ENCODE data around the gene RALGDS.

RALGDS gene

DNA sequence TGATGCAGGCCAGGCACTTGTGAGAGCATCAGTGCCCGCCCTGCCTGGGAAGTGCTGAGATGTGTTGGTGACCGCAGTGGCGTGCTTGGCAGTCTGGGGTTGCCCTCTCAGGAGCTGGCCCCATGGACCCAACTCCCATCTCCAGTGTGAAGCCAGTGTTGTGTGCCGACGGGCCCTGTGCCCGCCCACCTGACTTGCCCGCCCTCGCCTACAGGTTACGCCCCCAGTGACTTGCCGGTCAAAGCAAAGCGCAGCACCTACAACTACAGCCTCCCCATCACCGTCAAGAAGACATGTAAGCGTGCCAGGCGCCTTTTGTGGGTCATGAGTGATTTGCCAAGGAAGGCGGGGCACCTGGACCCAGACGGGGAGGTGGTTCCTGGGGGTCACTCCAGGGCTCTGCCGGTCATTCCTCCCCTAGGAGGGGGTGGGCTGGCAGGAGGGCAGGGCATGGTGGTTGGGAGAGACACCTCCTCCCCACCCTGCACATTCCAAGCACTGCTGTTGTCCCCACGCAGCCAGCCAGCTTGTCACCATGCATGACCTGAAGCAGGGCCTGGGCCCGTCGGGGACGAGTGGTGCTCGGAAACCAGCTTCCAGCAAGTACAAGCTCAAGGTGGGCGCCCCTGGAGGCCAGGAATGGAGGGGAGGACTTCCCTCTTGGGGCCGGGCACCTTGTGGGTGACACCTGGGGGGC, 66.7 kb downstream of the RALGDS start:
- peak; percentile 8; the same call in 1 of the 2 replicates for TF ChIP-seq SP2 (tag by site-specific recombination; IDR thresholded peaks at IDR 0.05)
- TF ChIP-seq EGR2 (tag by site-specific recombination; IDR thresholded peaks at IDR 0.05; ENCODE audit: low read depth), result peak; percentile 39; the same call in 1 of the 2 replicates
- TF ChIP-seq TCF7L2 (IDR thresholded peaks at IDR 0.05; ENCODE audit: borderline replicate concordance, low read depth, low read length), result no peak
- Histone ChIP-seq H3K4me1 (ENCODE audit: control insufficient read depth, insufficient read depth, low read length) (no peaks in the 10 kb centered on the region), H3K4me3 (ENCODE audit: low read depth, low read length) (no peak overlapping the region), H3K27ac (ENCODE audit: extremely low read depth, low read depth, low read length) (no peak overlapping the region), H3K36me3 (ENCODE audit: control insufficient read depth in 2 of 2, insufficient read depth in 1 of 2, low read length in 2 of 2) (peaks cover 0 to 87% of the 10 kb centered on the region in 2 experiments; a peak in 2 of 3 replicates), H3K9me3 (ENCODE audit: control insufficient read depth, insufficient read depth, low read depth, low read length) (no peaks in the 10 kb centered on the region)
- CTCF ChIA-PET, result interaction anchor here (0.6 to 1.7 kb wide), 4 partner anchors 32 to 93 kb away, joined by 3 to 7 read pairs (median 4); no protein-coding TSS in a partner anchor
- POLR2A ChIA-PET, result no interaction called here

DNA sequence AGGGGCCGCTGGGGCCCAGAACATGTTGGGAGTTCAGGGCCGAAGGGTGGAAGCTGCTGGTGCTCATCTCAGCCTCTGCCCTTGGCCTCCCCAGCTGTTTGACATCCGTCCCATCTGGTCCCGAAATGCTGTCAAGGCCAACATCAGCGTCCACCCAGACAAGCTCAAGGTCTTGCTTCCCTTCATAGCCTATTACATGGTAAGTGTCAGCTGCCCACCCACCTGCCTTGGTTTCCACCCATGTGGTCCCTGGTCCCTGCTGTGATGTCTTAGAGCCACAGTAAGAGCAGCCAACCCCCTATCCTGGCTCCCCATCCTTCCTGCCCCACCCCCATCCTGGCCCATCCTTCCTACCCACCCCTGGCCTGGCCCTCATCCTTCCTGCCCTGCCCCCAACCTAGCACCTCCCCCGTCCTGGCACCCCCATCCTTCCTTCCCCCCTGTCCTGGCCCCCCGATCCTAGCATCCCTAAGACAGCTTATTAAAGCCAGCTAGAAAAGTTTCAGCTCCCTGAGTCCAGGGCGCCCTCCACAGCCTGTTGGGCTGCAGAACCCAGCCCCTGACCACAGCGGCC, 69.0 kb downstream of the RALGDS start:
- H3K27ac ChIP-seq (ENCODE audit: extremely low read depth, low read depth, low read length), result no peak overlapping the region
- peaks cover 0 to 87% of the 10 kb centered on the region in 2 experiments; a peak in 2 of 3 replicates for H3K36me3 ChIP-seq (ENCODE audit: control insufficient read depth in 2 of 2, insufficient read depth in 1 of 2, low read length in 2 of 2)
- no peaks in the 10 kb centered on the region for H3K4me1 ChIP-seq (ENCODE audit: control insufficient read depth, insufficient read depth, low read length)
- ChIA-PET CTCF (interaction anchor here (0.7 to 1.4 kb wide), 3 partner anchors 30 to 92 kb away, joined by 4 to 5 read pairs (median 4); no protein-coding TSS in a partner anchor), POLR2A (interaction anchor here (3.3 kb wide), 1 partner anchor 21 kb away, joined by 10 read pairs; the partner anchor contains the start of gene GTF3C5)
- H3K9me3 ChIP-seq (ENCODE audit: control insufficient read depth, insufficient read depth, low read depth, low read length), result no peaks in the 10 kb centered on the region
- no peak overlapping the region for H3K4me3 ChIP-seq (ENCODE audit: low read depth, low read length)
- TF ChIP-seq ZNF544 (tag by site-specific recombination; IDR thresholded peaks at IDR 0.05), result no peak
- no peak for TF ChIP-seq ZNF830 (tag by site-specific recombination; IDR thresholded peaks at IDR 0.05; ENCODE audit: low read depth)
- TF ChIP-seq, protein P1, sequence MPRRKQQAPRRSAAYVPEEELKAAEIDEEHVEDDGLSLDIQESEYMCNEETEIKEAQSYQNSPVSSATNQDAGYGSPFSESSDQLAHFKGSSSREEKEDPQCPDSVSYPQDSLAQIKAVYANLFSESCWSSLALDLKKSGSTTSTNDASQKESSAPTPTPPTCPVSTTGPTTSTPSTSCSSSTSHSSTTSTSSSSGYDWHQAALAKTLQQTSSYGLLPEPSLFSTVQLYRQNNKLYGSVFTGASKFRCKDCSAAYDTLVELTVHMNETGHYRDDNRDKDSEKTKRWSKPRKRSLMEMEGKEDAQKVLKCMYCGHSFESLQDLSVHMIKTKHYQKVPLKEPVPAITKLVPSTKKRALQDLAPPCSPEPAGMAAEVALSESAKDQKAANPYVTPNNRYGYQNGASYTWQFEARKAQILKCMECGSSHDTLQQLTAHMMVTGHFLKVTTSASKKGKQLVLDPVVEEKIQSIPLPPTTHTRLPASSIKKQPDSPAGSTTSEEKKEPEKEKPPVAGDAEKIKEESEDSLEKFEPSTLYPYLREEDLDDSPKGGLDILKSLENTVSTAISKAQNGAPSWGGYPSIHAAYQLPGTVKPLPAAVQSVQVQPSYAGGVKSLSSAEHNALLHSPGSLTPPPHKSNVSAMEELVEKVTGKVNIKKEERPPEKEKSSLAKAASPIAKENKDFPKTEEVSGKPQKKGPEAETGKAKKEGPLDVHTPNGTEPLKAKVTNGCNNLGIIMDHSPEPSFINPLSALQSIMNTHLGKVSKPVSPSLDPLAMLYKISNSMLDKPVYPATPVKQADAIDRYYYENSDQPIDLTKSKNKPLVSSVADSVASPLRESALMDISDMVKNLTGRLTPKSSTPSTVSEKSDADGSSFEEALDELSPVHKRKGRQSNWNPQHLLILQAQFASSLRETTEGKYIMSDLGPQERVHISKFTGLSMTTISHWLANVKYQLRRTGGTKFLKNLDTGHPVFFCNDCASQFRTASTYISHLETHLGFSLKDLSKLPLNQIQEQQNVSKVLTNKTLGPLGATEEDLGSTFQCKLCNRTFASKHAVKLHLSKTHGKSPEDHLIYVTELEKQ (tag by site-specific recombination; IDR thresholded peaks at IDR 0.05; ENCODE audit: borderline replicate concordance), result no peak
- no peak for TF ChIP-seq SP3 (tag by site-specific recombination; IDR thresholded peaks at IDR 0.05)
- no peak for TF ChIP-seq ZNF311 (tag by site-specific recombination; IDR thresholded peaks at IDR 0.05; ENCODE audit: borderline replicate concordance)
- no peak for TF ChIP-seq ZNF174 (tag by site-specific recombination; IDR thresholded peaks at IDR 0.05)
- TF ChIP-seq ZNF529 (tag by site-specific recombination; IDR thresholded peaks at IDR 0.05; ENCODE audit: insufficient replicate concordance), result no peak
- TF ChIP-seq, protein P2, sequence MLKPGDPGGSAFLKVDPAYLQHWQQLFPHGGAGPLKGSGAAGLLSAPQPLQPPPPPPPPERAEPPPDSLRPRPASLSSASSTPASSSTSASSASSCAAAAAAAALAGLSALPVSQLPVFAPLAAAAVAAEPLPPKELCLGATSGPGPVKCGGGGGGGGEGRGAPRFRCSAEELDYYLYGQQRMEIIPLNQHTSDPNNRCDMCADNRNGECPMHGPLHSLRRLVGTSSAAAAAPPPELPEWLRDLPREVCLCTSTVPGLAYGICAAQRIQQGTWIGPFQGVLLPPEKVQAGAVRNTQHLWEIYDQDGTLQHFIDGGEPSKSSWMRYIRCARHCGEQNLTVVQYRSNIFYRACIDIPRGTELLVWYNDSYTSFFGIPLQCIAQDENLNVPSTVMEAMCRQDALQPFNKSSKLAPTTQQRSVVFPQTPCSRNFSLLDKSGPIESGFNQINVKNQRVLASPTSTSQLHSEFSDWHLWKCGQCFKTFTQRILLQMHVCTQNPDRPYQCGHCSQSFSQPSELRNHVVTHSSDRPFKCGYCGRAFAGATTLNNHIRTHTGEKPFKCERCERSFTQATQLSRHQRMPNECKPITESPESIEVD (tag by site-specific recombination; IDR thresholded peaks at IDR 0.05), result no peak
- no peak for TF ChIP-seq ZNF274 (IDR thresholded peaks at IDR 0.05; ENCODE audit: low read length)
- no peak for TF ChIP-seq ZNF274 (tag by site-specific recombination; IDR thresholded peaks at IDR 0.05; ENCODE audit: borderline replicate concordance)
- TF ChIP-seq, protein P3, sequence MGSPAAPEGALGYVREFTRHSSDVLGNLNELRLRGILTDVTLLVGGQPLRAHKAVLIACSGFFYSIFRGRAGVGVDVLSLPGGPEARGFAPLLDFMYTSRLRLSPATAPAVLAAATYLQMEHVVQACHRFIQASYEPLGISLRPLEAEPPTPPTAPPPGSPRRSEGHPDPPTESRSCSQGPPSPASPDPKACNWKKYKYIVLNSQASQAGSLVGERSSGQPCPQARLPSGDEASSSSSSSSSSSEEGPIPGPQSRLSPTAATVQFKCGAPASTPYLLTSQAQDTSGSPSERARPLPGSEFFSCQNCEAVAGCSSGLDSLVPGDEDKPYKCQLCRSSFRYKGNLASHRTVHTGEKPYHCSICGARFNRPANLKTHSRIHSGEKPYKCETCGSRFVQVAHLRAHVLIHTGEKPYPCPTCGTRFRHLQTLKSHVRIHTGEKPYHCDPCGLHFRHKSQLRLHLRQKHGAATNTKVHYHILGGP (tag by site-specific recombination; IDR thresholded peaks at IDR 0.05), result no peak
- no peak for TF ChIP-seq KLF7 (tag by site-specific recombination; IDR thresholded peaks at IDR 0.05; ENCODE audit: borderline replicate concordance)
- TF ChIP-seq ZNF768 (tag by site-specific recombination; IDR thresholded peaks at IDR 0.05), result no peak
- no peak for TF ChIP-seq ZNF350 (tag by site-specific recombination; IDR thresholded peaks at IDR 0.05)
- TF ChIP-seq ZNF223 (tag by site-specific recombination; IDR thresholded peaks at IDR 0.05), result no peak
- TF ChIP-seq BCL11A (tag by site-specific recombination; IDR thresholded peaks at IDR 0.05; ENCODE audit: low read depth), result no peak
- no peak for TF ChIP-seq ZNF677 (tag by site-specific recombination; IDR thresholded peaks at IDR 0.05)
- TF ChIP-seq, protein P4, sequence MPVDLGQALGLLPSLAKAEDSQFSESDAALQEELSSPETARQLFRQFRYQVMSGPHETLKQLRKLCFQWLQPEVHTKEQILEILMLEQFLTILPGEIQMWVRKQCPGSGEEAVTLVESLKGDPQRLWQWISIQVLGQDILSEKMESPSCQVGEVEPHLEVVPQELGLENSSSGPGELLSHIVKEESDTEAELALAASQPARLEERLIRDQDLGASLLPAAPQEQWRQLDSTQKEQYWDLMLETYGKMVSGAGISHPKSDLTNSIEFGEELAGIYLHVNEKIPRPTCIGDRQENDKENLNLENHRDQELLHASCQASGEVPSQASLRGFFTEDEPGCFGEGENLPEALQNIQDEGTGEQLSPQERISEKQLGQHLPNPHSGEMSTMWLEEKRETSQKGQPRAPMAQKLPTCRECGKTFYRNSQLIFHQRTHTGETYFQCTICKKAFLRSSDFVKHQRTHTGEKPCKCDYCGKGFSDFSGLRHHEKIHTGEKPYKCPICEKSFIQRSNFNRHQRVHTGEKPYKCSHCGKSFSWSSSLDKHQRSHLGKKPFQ (tag by site-specific recombination; IDR thresholded peaks at IDR 0.05), result no peak
- TF ChIP-seq, protein P5, sequence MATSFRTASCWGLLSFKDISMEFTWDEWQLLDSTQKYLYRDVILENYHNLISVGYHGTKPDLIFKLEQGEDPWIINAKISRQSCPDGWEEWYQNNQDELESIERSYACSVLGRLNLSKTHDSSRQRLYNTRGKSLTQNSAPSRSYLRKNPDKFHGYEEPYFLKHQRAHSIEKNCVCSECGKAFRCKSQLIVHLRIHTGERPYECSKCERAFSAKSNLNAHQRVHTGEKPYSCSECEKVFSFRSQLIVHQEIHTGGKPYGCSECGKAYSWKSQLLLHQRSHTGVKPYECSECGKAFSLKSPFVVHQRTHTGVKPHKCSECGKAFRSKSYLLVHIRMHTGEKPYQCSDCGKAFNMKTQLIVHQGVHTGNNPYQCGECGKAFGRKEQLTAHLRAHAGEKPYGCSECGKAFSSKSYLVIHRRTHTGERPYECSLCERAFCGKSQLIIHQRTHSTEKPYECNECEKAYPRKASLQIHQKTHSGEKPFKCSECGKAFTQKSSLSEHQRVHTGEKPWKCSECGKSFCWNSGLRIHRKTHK (tag by site-specific recombination; IDR thresholded peaks at IDR 0.05), result no peak
- TF ChIP-seq SCRT2 (tag by site-specific recombination; IDR thresholded peaks at IDR 0.05), result no peak
